MM.1S (cell line): ENCODE results near the gene F10.
"Not testable (repeated sequence)": the region's sequence is repeated elsewhere in the genome, so short reads cannot be mapped to it uniquely, and the experiment has no call there.

Experiments
- DNase-seq: peaks from one replicate; pipeline ENCODE4 v3.0.0-alpha.2; 2015
- H2AFZ ChIP-seq: fragments of 300-600 bp; sonication (generic); 2 replicates; pipeline ENCODE4 v1.6.0; 2016; ENCODE audit warnings: antibody characterized with exemption, low read length
- H3F3A ChIP-seq: fragments of 300-600 bp; sonication (generic); 2 replicates; pipeline ENCODE4 v1.6.1; 2016; ENCODE audit warnings: mild to moderate bottlenecking, antibody characterized with exemption, low read length, moderate library complexity, mixed read lengths; ENCODE audit not compliant: insufficient read depth
- H3K27ac ChIP-seq: fragments of 300-600 bp; sonication (generic); 2 replicates; pipeline ENCODE4 v1.5.1; 2016; ENCODE audit warnings: mild to moderate bottlenecking, low read length
- H3K27me3 ChIP-seq: fragments of 300-600 bp; sonication (generic); replicated peaks from 2 replicates; pipeline ENCODE4 v1.6.0; 2016; ENCODE audit warnings: low read length; ENCODE audit not compliant: insufficient read depth
- H3K36me3 ChIP-seq: fragments of 300-600 bp; sonication (generic); replicated peaks from 2 replicates; pipeline ENCODE4 v1.6.1; 2016; ENCODE audit warnings: mild to moderate bottlenecking, low read length, mixed read lengths; ENCODE audit not compliant: insufficient read depth
- H3K4me1 ChIP-seq: fragments of 300-600 bp; sonication (generic); 2 replicates; pipeline ENCODE4 v1.6.1; 2016; ENCODE audit warnings: low read length, mixed read lengths
- H3K4me2 ChIP-seq: fragments of 300-600 bp; sonication (generic); 2 replicates; pipeline ENCODE4 v1.6.0; 2016; ENCODE audit warnings: low read depth, low read length
- H3K4me3 ChIP-seq: fragments of 300-600 bp; sonication (generic); 2 replicates; pipeline ENCODE4 v1.5.1; 2016; ENCODE audit warnings: low read length, mixed read lengths
- H3K79me2 ChIP-seq: fragments of 300-600 bp; sonication (generic); 2 replicates; pipeline ENCODE4 v1.6.1; 2016; ENCODE audit warnings: mixed run types, low read length, mixed read lengths
- H3K9ac ChIP-seq: fragments of 300-600 bp; sonication (generic); 2 replicates; pipeline ENCODE4 v1.6.1; 2016; ENCODE audit warnings: low read length, mixed read lengths
- H3K9me2 ChIP-seq: fragments of 300-600 bp; sonication (generic); replicated peaks from 2 replicates; pipeline ENCODE4 v1.6.1; 2016; ENCODE audit warnings: mild to moderate bottlenecking, low read length, mixed read lengths; ENCODE audit not compliant: insufficient read depth
- H3K9me3 ChIP-seq: fragments of 300-600 bp; sonication (generic); replicated peaks from 2 replicates; pipeline ENCODE4 v1.6.1; 2016; ENCODE audit warnings: mild to moderate bottlenecking, low read length, mixed read lengths; ENCODE audit not compliant: insufficient read depth
- H4K20me1 ChIP-seq: fragments of 300-600 bp; sonication (generic); 2 replicates; pipeline ENCODE4 v1.6.1; 2016; ENCODE audit warnings: mild to moderate bottlenecking, low read length, moderate library complexity, mixed read lengths; ENCODE audit not compliant: insufficient read depth
- CTCF ChIP-seq: fragments of 300-600 bp; sonication (generic); IDR thresholded peaks from 2 replicates; pipeline ENCODE4 v1.5.1; 2016; ENCODE audit warnings: antibody characterized with exemption, low read length, mixed read lengths
- EZH2 ChIP-seq: fragments of 300-600 bp; sonication (generic); optimal IDR thresholded peaks from 2 replicates; pipeline ENCODE3; 2017; ENCODE audit warnings: low read depth, mild to moderate bottlenecking, antibody characterized with exemption, low read length, mixed read lengths
- EZH2phosphoT487 ChIP-seq: fragments of 300-600 bp; sonication (generic); IDR thresholded peaks from 2 replicates; pipeline ENCODE4 v1.6.1; 2018; ENCODE audit warnings: antibody characterized with exemption, low read length

The F10 gene

GRCh38 chr13:113097651-113098050, 24.9 kb upstream of the F10 start:
- H3K27ac ChIP-seq: no peak overlapping the region
- no peaks in the 10 kb centered on the region for H3K4me1 ChIP-seq
- no peaks in the 10 kb centered on the region for H3K9me3 ChIP-seq
- no peaks in the 10 kb centered on the region for H3K79me2 ChIP-seq
- no peak for TF ChIP-seq EZH2phosphoT487
- no peak for TF ChIP-seq EZH2
- TF ChIP-seq CTCF: no peak
- DNase-seq: no peak
- no peak overlapping the region for H3K4me3 ChIP-seq
- H3K36me3 ChIP-seq: no peaks in the 10 kb centered on the region
- no peaks in the 10 kb centered on the region for H3K9me2 ChIP-seq
- H3K27me3 ChIP-seq: peaks cover 98% of the 10 kb centered on the region
- H2AFZ ChIP-seq: no peak overlapping the region
- no peaks in the 10 kb centered on the region for H4K20me1 ChIP-seq
- no peak overlapping the region for H3K9ac ChIP-seq
- no peaks in the 10 kb centered on the region for H3F3A ChIP-seq
- H3K4me2 ChIP-seq: no peak overlapping the region

- Histone ChIP-seq H3K27ac (no peak overlapping the region), H3K4me3 (no peak overlapping the region), H3K9me3 (no peaks in the 10 kb centered on the region), H3K4me2 (no peak overlapping the region), H3K4me1 (no peaks in the 10 kb centered on the region), H3K36me3 (no peaks in the 10 kb centered on the region), H3K79me2 (no peaks in the 10 kb centered on the region), H2AFZ (no peak overlapping the region), H3F3A (no peaks in the 10 kb centered on the region), H3K27me3 (peaks cover 98% of the 10 kb centered on the region), H3K9ac (no peak overlapping the region), H3K9me2 (no peaks in the 10 kb centered on the region), H4K20me1 (no peaks in the 10 kb centered on the region)
- no peak for DNase-seq
- TF ChIP-seq EZH2 (no peak), EZH2phosphoT487 (0 out of 2 replicates have a peak, but pooled peaks have one; percentile 16), CTCF (no peak)
These were observed 24.4 kb upstream of the F10 start for GRCh38 chr13:113098162-113098732.

- TF ChIP-seq CTCF (no peak), EZH2 (no peak)
- Histone ChIP-seq H3K27me3 (peaks cover 98% of the 10 kb centered on the region), H3F3A (no peaks in the 10 kb centered on the region), H3K9ac (no peak overlapping the region), H3K79me2 (no peaks in the 10 kb centered on the region), H2AFZ (no peak overlapping the region), H3K27ac (no peak overlapping the region), H3K4me1 (no peaks in the 10 kb centered on the region), H3K4me2 (no peak overlapping the region), H3K4me3 (no peak overlapping the region), H3K9me3 (no peaks in the 10 kb centered on the region), H4K20me1 (no peaks in the 10 kb centered on the region), H3K36me3 (no peaks in the 10 kb centered on the region), H3K9me2 (no peaks in the 10 kb centered on the region)
- DNase-seq: no peak
These were observed 23.5 kb upstream of the F10 start for GRCh38 chr13:113099142-113099541.

GRCh38 chr13:113102302-113102701, 20.3 kb upstream of the F10 start:
- not testable (repeated sequence) for H3K9me3 ChIP-seq, H3K36me3 ChIP-seq, H2AFZ ChIP-seq, H3K79me2 ChIP-seq, DNase-seq, H3K4me3 ChIP-seq, H3K27ac ChIP-seq, H3F3A ChIP-seq, H3K4me1 ChIP-seq, H3K4me2 ChIP-seq, H3K9ac ChIP-seq, H3K9me2 ChIP-seq, H4K20me1 ChIP-seq
- H3K27me3 ChIP-seq: peaks cover 78% of the 10 kb centered on the region
